PC-9 (cell line): Measurements from ENCODE around the gene NEU4.

ENCODE experiments used
- EZH2 ChIP-seq: fragments of 200-600 bp; sonication (generic); IDR thresholded peaks from 2 replicates; pipeline ENCODE4 v1.8.0; 2017; ENCODE audit warnings: antibody characterized with exemption, low read depth
- TF ChIP-seq, protein P1 (sequence below): fragments of 200-600 bp; sonication (generic); conservative IDR thresholded peaks from 2 replicates; pipeline ENCODE4 v1.6.1; 2017; ENCODE audit warnings: mixed run types, antibody characterized with exemption, mild to moderate bottlenecking, moderate library complexity

DNA sequence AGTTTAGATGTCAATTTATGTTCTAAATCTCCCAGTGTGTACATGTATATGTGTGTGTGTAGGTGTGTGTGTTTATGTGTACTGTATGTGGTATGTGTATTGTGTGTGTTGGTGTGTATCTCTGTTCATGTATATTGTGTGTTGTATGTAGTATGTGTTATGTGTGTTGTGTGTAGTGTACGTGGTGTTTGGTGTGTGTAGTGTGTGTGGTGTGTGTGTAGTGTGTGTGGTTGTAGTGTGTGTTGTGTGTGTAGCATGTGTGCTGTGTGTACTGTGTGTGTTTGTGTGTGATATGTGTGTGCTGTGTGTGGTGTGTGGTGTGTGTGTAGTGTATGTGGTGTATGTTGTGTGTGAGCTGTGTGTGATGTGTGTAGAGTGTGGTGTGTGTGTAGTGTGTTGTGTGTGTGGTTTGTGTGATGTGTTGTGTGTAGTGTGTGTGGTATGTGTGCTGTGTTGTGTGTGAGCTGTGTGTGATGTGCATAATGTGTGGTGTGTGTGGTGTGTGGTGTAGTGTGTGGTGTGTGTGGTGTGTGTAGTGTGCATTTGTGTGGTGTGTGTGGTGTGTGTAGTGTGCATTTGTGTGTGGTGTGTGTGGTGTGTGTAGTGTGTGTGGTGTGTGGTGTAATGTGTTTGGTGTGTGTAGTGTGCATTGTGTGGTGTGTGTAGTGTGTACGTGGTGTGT lies 55.3 kb downstream of the NEU4 start:
- TF ChIP-seq, protein P1, sequence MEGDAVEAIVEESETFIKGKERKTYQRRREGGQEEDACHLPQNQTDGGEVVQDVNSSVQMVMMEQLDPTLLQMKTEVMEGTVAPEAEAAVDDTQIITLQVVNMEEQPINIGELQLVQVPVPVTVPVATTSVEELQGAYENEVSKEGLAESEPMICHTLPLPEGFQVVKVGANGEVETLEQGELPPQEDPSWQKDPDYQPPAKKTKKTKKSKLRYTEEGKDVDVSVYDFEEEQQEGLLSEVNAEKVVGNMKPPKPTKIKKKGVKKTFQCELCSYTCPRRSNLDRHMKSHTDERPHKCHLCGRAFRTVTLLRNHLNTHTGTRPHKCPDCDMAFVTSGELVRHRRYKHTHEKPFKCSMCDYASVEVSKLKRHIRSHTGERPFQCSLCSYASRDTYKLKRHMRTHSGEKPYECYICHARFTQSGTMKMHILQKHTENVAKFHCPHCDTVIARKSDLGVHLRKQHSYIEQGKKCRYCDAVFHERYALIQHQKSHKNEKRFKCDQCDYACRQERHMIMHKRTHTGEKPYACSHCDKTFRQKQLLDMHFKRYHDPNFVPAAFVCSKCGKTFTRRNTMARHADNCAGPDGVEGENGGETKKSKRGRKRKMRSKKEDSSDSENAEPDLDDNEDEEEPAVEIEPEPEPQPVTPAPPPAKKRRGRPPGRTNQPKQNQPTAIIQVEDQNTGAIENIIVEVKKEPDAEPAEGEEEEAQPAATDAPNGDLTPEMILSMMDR, result no peak
- TF ChIP-seq EZH2, result no peak
